ENCODE measurements around the gene GID4. TPM values are rescaled to one million over a fixed set of nuclear protein-coding genes. Genes with fewer than 3 reads are reported as not detected.

The GID4 gene
- total and polyA plus RNA-seq, 10 donors = 3.0 to 11.5 (median 8.4) TPM

- no peak overlapping the region for H3K27ac ChIP-seq
- H3K27me3 ChIP-seq (replicated peaks in 1 of 7) = no peaks in the 10 kb centered on the region
- H3K9me3 ChIP-seq = no peaks in the 10 kb centered on the region
- intact Hi-C loops (cut with DNase I; ENCODE audit: low total_unique reads) = no loop called here
- no peak for DNase-seq
- TF ChIP-seq, protein P1, sequence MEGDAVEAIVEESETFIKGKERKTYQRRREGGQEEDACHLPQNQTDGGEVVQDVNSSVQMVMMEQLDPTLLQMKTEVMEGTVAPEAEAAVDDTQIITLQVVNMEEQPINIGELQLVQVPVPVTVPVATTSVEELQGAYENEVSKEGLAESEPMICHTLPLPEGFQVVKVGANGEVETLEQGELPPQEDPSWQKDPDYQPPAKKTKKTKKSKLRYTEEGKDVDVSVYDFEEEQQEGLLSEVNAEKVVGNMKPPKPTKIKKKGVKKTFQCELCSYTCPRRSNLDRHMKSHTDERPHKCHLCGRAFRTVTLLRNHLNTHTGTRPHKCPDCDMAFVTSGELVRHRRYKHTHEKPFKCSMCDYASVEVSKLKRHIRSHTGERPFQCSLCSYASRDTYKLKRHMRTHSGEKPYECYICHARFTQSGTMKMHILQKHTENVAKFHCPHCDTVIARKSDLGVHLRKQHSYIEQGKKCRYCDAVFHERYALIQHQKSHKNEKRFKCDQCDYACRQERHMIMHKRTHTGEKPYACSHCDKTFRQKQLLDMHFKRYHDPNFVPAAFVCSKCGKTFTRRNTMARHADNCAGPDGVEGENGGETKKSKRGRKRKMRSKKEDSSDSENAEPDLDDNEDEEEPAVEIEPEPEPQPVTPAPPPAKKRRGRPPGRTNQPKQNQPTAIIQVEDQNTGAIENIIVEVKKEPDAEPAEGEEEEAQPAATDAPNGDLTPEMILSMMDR (IDR thresholded peaks at IDR 0.05 in 8 of 11, conservative IDR thresholded peaks at IDR 0.05 in 3 of 11) = no peak
- no peak for TF ChIP-seq POLR2A (IDR thresholded peaks at IDR 0.05)
- TF ChIP-seq POLR2AphosphoS5 (IDR thresholded peaks at IDR 0.05) = no peak
- no peak overlapping the region for H3K4me3 ChIP-seq
- H3K36me3 ChIP-seq = peaks cover 0 to 55% (median 12%) of the 10 kb centered on the region in 6 donors
- WGBS, 5 donors = 69 to 86% (median 81%) methylated on average over 3 of the region's 3 CpGs
- H3K4me1 ChIP-seq = peaks cover 2 to 38% (median 12%) of the 10 kb centered on the region in 6 donors
Observed at GRCh38 chr17:18045691-18046350, 6.6 kb downstream of the GID4 start.

- TF ChIP-seq POLR2A (IDR thresholded peaks at IDR 0.05) (no peak), POLR2AphosphoS5 (IDR thresholded peaks at IDR 0.05) (no peak)
- TF ChIP-seq, protein P1 (IDR thresholded peaks at IDR 0.05 in 8 of 11, conservative IDR thresholded peaks at IDR 0.05 in 3 of 11) = no peak
- intact Hi-C loops (cut with DNase I; ENCODE audit: low total_unique reads) = no loop called here
- H3K27me3 ChIP-seq (replicated peaks in 1 of 7) = no peaks in the 10 kb centered on the region
- 95 to 98% (median 96%) methylated on average over 6 of the region's 6 CpGs for WGBS, 5 donors
- no peak for DNase-seq
- no peaks in the 10 kb centered on the region for H3K9me3 ChIP-seq
- no peak overlapping the region for H3K27ac ChIP-seq
- H3K36me3 ChIP-seq = peaks cover 2 to 99% (median 48%) of the 10 kb centered on the region in 6 donors
- no peak overlapping the region for H3K4me3 ChIP-seq
- H3K4me1 ChIP-seq = no peaks in the 10 kb centered on the region
Observed at GRCh38 chr17:18055597-18055996, 16.4 kb downstream of the GID4 start.

DNA sequence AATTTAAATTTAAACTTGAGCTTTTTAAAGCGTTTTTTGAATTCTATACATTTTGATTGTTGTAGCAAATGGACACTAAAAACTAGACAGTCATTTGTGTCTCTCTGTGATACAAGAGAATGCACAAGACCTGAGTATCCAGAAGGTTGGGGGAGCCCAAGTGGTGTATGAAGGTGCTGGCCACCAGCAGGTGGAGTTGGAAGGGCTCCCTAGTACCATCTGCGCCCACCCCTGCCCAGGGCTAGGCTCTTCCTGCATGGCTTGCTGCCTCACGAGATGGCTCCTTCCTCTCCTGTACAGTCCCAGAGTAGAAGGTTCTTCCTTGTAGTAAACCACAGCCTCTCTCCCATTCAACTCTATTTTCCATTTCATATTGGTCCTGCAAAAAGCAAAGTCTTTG is 17.0 kb downstream of the GID4 start:
- H3K9me3 ChIP-seq = no peaks in the 10 kb centered on the region
- H3K27me3 ChIP-seq (replicated peaks in 1 of 7) = no peaks in the 10 kb centered on the region
- H3K4me3 ChIP-seq = no peak overlapping the region
- DNase-seq = no peak
- intact Hi-C loops (cut with DNase I; ENCODE audit: low total_unique reads) = no loop called here
- no peak overlapping the region for H3K27ac ChIP-seq
- no peaks in the 10 kb centered on the region for H3K4me1 ChIP-seq
- WGBS, 5 donors = 74 to 83% (median 78%) methylated on average over 3 of the region's 3 CpGs
- TF ChIP-seq, protein P1 (IDR thresholded peaks at IDR 0.05 in 8 of 11, conservative IDR thresholded peaks at IDR 0.05 in 3 of 11) = no peak
- no peak for TF ChIP-seq POLR2AphosphoS5 (IDR thresholded peaks at IDR 0.05)
- no peak for TF ChIP-seq POLR2A (IDR thresholded peaks at IDR 0.05)
- H3K36me3 ChIP-seq = peaks cover 2 to 99% (median 49%) of the 10 kb centered on the region in 6 donors

DNA sequence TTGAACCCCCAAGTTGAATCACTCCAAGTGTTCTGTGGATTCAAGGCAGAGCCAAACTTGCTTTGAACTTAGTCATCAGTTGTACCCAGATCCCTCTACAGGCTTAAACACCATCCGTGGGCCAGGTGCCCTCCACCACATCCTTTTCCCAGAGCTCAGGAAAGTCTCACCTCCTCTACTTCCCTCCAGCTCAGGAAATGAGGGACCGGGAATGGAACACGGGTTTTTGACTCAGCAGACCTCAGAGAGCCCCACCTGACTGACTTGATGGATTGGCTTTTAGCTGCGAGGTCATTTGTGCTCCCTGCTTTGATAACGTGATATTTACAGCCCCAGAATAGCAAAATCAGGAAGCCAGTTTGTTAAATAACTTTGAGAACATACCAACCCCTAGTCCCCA is 20.1 kb downstream of the GID4 start:
- Histone ChIP-seq H3K4me3 (no peak overlapping the region), H3K9me3 (no peaks in the 10 kb centered on the region), H3K36me3 (peaks cover 0 to 100% (median 66%) of the 10 kb centered on the region in 6 donors), H3K27me3 (replicated peaks in 1 of 7) (no peaks in the 10 kb centered on the region), H3K4me1 (no peaks in the 10 kb centered on the region), H3K27ac (no peak overlapping the region)
- 46 to 63% (median 59%) methylated on average over 5 of the region's 5 CpGs for WGBS, 5 donors
- no peak for DNase-seq
- intact Hi-C loops (cut with DNase I; ENCODE audit: low total_unique reads) = no loop called here
- TF ChIP-seq POLR2A (IDR thresholded peaks at IDR 0.05) = no peak
- TF ChIP-seq POLR2AphosphoS5 (IDR thresholded peaks at IDR 0.05) = no peak
- TF ChIP-seq, protein P1 (IDR thresholded peaks at IDR 0.05 in 8 of 11, conservative IDR thresholded peaks at IDR 0.05 in 3 of 11) = no peak
